ENCODE measurements around the gene CD209.
A peak's percentile ranks its signal among the peaks of the same experiment; 100 is the strongest.

Gene CD209

DNA sequence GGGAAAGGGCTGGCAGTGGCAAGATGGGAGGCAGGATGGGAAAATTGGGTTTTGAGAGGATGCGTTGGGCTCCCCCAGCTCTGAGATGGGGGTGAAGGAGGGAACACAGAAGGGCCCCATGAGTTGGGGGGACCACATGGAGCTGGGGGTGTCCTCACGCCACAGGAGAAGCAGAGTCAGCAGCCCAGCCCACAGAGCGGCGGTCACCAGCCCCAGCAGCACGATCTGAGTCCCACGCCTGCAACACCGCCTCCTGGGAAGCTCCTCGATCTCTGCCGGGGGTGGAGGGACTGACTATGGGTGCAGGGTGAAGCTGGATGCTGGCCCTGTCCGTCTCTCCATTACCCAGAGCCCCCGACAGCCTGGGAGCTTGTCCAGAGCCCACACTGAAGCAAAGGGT, 48.8 kb downstream of the CD209 start:
- no peak for DNase-seq (ENCODE audit: extremely low read depth, insufficient read length)
- H3K36me3 ChIP-seq (ENCODE audit: control insufficient read depth, insufficient read depth, low read length), result peaks cover 42% of the 10 kb centered on the region
- no peaks in the 10 kb centered on the region for H3K27me3 ChIP-seq (replicated peaks; ENCODE audit: control insufficient read depth, insufficient read depth, low read length)
- TF ChIP-seq, protein P1, sequence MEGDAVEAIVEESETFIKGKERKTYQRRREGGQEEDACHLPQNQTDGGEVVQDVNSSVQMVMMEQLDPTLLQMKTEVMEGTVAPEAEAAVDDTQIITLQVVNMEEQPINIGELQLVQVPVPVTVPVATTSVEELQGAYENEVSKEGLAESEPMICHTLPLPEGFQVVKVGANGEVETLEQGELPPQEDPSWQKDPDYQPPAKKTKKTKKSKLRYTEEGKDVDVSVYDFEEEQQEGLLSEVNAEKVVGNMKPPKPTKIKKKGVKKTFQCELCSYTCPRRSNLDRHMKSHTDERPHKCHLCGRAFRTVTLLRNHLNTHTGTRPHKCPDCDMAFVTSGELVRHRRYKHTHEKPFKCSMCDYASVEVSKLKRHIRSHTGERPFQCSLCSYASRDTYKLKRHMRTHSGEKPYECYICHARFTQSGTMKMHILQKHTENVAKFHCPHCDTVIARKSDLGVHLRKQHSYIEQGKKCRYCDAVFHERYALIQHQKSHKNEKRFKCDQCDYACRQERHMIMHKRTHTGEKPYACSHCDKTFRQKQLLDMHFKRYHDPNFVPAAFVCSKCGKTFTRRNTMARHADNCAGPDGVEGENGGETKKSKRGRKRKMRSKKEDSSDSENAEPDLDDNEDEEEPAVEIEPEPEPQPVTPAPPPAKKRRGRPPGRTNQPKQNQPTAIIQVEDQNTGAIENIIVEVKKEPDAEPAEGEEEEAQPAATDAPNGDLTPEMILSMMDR (IDR thresholded peaks at IDR 0.05; ENCODE audit: insufficient read depth, low read length, poor library complexity, severe bottlenecking), result no peak
- peak overlapping the region; percentile 81 for H3K4me3 ChIP-seq (replicated peaks; ENCODE audit: low read depth, low read length)

DNA sequence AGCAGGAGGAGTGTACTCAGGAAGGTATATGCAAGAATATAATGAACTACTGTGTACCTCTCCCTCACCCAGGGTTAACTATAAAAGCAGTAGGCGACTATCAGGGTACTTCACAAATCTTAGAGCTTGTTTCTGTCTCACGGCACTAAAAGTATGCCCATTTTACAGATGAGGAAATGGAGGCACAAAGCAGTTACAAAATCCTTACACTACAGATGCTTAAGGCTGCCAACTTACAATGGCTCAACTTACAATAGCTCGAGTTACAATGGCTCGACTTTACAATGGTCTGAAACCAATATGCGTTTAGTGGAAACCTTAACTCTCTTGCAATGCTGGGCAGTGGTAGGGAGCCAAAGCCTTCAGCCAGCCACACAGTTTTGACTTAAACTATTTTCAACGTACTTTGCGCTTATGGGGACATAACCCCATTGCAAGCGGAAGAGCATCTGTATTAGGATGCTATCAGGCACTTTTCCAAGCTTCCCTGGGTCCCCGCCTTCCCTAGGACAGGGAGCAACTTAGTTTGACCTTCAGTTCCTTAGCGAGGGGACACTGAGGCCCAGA, 49.5 kb downstream of the CD209 start:
- no peak for DNase-seq (ENCODE audit: extremely low read depth, insufficient read length)
- H3K4me3 ChIP-seq (replicated peaks; ENCODE audit: low read depth, low read length), result peak overlapping the region; percentile 81
- H3K36me3 ChIP-seq (ENCODE audit: control insufficient read depth, insufficient read depth, low read length), result peaks cover 46% of the 10 kb centered on the region
- TF ChIP-seq, protein P1 (IDR thresholded peaks at IDR 0.05; ENCODE audit: insufficient read depth, low read length, poor library complexity, severe bottlenecking), result no peak
- no peaks in the 10 kb centered on the region for H3K27me3 ChIP-seq (replicated peaks; ENCODE audit: control insufficient read depth, insufficient read depth, low read length)

DNA sequence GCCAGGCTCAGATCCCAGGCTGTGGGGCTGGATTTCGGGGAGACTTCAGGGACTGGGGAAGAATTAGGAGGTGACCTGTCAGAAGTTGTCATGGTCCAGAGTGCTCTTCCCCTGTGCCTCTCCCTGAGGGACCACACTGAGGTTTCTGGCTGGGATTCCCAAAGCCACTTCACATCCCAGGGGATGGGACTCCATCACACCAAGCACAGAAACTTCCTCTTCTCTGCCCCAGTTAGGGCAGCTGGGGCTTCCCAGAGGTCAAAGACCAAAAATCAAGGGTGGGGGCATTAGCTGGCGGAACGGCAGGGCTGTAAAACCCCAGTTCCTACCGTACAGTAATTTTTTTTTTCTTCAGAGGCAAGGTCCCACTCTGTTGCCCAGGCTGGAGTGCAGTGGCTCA, 52.8 kb downstream of the CD209 start:
- Histone ChIP-seq H3K4me3 (replicated peaks; ENCODE audit: low read depth, low read length) (peak overlapping the region; percentile 43; the same call in 1 of the 2 replicates), H3K36me3 (ENCODE audit: control insufficient read depth, insufficient read depth, low read length) (peaks cover 71% of the 10 kb centered on the region), H3K27me3 (replicated peaks; ENCODE audit: control insufficient read depth, insufficient read depth, low read length) (no peaks in the 10 kb centered on the region)
- no peak for DNase-seq (ENCODE audit: extremely low read depth, insufficient read length)
- TF ChIP-seq, protein P1 (IDR thresholded peaks at IDR 0.05; ENCODE audit: insufficient read depth, low read length, poor library complexity, severe bottlenecking), result no peak

DNA sequence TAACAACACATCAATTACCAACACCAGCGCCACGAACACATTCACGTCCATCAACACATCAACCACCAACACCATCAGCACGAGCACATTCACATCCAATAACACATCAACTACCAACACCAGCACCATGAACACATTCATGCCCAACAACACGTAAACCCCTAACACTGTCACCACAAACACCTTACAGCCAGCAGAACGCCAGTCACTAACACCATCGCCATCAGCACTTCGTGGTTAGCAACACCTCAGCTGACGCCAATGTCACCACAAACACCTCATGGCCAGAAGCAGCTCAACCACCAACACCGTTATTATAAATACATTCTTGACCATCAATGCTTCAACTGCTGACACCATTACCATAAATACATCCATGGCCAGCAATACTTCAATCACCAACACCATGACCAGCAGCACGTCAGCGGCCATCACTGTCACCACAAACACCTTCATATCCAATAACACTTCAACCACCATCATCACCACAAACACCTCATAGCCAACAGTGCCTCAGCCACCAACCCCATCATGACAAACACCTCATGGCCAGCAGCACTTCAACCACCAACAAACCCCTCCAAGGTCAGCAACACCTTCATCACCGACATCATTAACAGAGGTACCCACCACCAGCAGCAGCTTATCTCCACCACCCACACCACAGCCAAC, 54.8 kb downstream of the CD209 start:
- Histone ChIP-seq H3K4me3 (replicated peaks; ENCODE audit: low read depth, low read length) (peak overlapping the region; percentile 21), H3K27me3 (replicated peaks; ENCODE audit: control insufficient read depth, insufficient read depth, low read length) (no peaks in the 10 kb centered on the region)

DNA sequence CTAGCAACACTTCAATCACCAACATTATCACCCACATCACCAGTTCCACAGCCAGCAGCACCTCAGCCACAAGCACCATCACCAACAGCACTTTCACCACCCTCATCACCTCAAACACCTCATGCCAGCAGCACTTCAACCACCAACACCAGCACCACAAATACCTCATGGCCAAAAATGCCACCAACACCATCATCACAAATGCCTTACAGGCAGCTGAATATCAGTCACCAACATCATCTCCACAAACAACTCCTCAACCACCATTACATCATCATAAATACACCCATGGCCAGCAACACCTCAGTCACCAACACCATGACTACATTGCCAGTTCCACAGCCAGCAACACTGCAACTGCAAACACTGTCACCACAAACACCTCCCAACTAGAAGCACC, 55.8 kb downstream of the CD209 start:
- TF ChIP-seq, protein P1 (IDR thresholded peaks at IDR 0.05; ENCODE audit: insufficient read depth, low read length, poor library complexity, severe bottlenecking), result no peak
- peaks cover 58% of the 10 kb centered on the region for H3K36me3 ChIP-seq (ENCODE audit: control insufficient read depth, insufficient read depth, low read length)
- no peaks in the 10 kb centered on the region for H3K27me3 ChIP-seq (replicated peaks; ENCODE audit: control insufficient read depth, insufficient read depth, low read length)
- DNase-seq (ENCODE audit: extremely low read depth, insufficient read length), result no peak
- H3K4me3 ChIP-seq (replicated peaks; ENCODE audit: low read depth, low read length), result no peak overlapping the region

More for the DNA sequence above, 54.8 kb downstream of the CD209 start:
- DNase-seq (ENCODE audit: extremely low read depth, insufficient read length), result no peak
- peaks cover 67% of the 10 kb centered on the region for H3K36me3 ChIP-seq (ENCODE audit: control insufficient read depth, insufficient read depth, low read length)
- TF ChIP-seq, protein P1 (IDR thresholded peaks at IDR 0.05; ENCODE audit: insufficient read depth, low read length, poor library complexity, severe bottlenecking), result no peak
